Endodermal cell (in vitro differentiated cells): ENCODE results near the gene CCDC43. TPM values are rescaled to one million over a fixed set of nuclear protein-coding genes. Genes with fewer than 3 reads are reported as not detected.

Source experiments
- DNase-seq: peaks from one replicate; pipeline ENCODE4 v3.0.0-alpha.2; 2017
- H3K27ac ChIP-seq: 2 replicates; pipeline ENCODE4 v1.5.1; 2013; ENCODE audit warnings: mild to moderate bottlenecking, low read depth, low read length, moderate library complexity
- H3K27me3 ChIP-seq: 2 replicates; pipeline ENCODE4 v1.6.1; 2013; ENCODE audit warnings: mild to moderate bottlenecking, low read length, moderate library complexity; ENCODE audit not compliant: insufficient read depth, control insufficient read depth, poor library complexity, severe bottlenecking
- H3K36me3 ChIP-seq: 2 replicates; pipeline ENCODE4 v1.7.0; 2013; ENCODE audit warnings: mild to moderate bottlenecking, low read length, moderate library complexity; ENCODE audit not compliant: control insufficient read depth, insufficient read depth
- H3K4me1 ChIP-seq: one replicate; pipeline ENCODE4 v1.7.0; 2013; ENCODE audit warnings: low read length; ENCODE audit not compliant: control insufficient read depth, insufficient read depth
- H3K4me3 ChIP-seq: 2 replicates; pipeline ENCODE4 v1.5.1; 2013; ENCODE audit warnings: mild to moderate bottlenecking, low read length, moderate library complexity
- H3K9ac ChIP-seq: 2 replicates; pipeline ENCODE4 v1.6.1; 2013; ENCODE audit warnings: mild to moderate bottlenecking, low read length, moderate library complexity; ENCODE audit not compliant: poor library complexity, severe bottlenecking; ENCODE audit errors: extremely low read depth
- H3K9me3 ChIP-seq: 2 replicates; pipeline ENCODE4 v1.6.1; 2013; ENCODE audit warnings: mild to moderate bottlenecking, low read length, moderate library complexity; ENCODE audit not compliant: control insufficient read depth
- H3K27ac Mint-ChIP-seq: 2 replicates; pipeline ENCODE4 v1.8.0; 2020; ENCODE audit warnings: mixed read lengths
- H3K27me3 Mint-ChIP-seq: 2 replicates; pipeline ENCODE4 v1.8.0; 2021; ENCODE audit warnings: mild to moderate bottlenecking, mixed read lengths; ENCODE audit not compliant: insufficient read depth
- H3K36me3 Mint-ChIP-seq: 2 replicates; pipeline ENCODE4 v1.8.0; 2020; ENCODE audit warnings: low read depth, mixed read lengths
- H3K4me1 Mint-ChIP-seq: 2 replicates; pipeline ENCODE4 v1.8.0; 2020; ENCODE audit warnings: mixed read lengths
- H3K4me3 Mint-ChIP-seq: 2 replicates; pipeline ENCODE4 v1.8.0; 2020; ENCODE audit warnings: mild to moderate bottlenecking, moderate library complexity, mixed read lengths
- H3K9me3 Mint-ChIP-seq: 2 replicates; pipeline ENCODE4 v1.8.0; 2020; ENCODE audit warnings: mild to moderate bottlenecking, mixed read lengths
- CTCF ChIP-seq: fragments of 200-600 bp; sonication (generic); conservative IDR thresholded peaks from 2 replicates; pipeline ENCODE4 v1.5.0; 2021; ENCODE audit warnings: antibody characterized with exemption, mild to moderate bottlenecking
- WGBS, 2 experiments: methylation state at CpG; one replicate each; pipeline versions ENCODE4 v1.1.5 to v1.1.7; 2013; ENCODE audit warnings: missing lambda C conversion rate in 2 of 2, mixed read lengths in 1 of 2; ENCODE audit not compliant: insufficient coverage in 1 of 2, insufficient read length in 1 of 2; 5-methylcytosine and 5-hydroxymethylcytosine counted together
- total RNA-seq, 2 donors: library from RNA; stranded (reverse); fragmentation: NEBNext Ultra II Directional in 1 of 2; extraction: Animal tissue kit (Norgen Biotek cat#: 25700) in 1 of 2; gene quantifications; 2 replicates in 1 of 2; 3 replicates in 1 of 2; pipeline ENCODE4 v1.2.1, GENCODE V29; 2021

CCDC43 gene
- total RNA-seq, 2 donors from 2014 or later, result 35.7 to 38.1 TPM

DNA sequence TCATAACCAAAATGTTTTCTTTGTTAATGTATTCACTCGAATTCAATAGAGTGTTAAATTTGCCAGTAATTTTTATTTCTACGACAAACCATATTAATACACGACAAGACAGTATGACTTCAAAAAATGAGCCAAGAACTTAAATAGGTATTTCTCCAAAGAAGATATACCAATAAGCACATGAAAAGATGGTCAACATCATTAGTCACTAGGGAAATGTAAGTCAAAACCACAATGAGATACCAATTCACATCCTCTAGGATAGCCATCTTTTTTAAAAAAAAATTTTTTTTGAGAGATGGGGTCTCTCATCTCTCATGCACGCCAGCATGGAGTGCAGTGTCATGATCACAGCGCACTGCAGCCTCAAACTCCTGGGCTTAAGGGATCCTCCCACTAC, 38.3 kb downstream of the CCDC43 start:
- H3K4me3 Mint-ChIP-seq, result no peak overlapping the region
- H3K27me3 ChIP-seq, result peaks cover 44% of the 10 kb centered on the region
- H3K27me3 Mint-ChIP-seq, result peaks cover 65% of the 10 kb centered on the region
- TF ChIP-seq CTCF, result no peak
- no peak overlapping the region for H3K27ac Mint-ChIP-seq
- H3K4me1 ChIP-seq, result no peaks in the 10 kb centered on the region
- H3K36me3 ChIP-seq, result no peaks in the 10 kb centered on the region
- peaks cover 4% of the 10 kb centered on the region for H3K36me3 Mint-ChIP-seq
- no peak overlapping the region for H3K4me3 ChIP-seq
- H3K27ac ChIP-seq, result no peak overlapping the region
- no peaks in the 10 kb centered on the region for H3K4me1 Mint-ChIP-seq
- H3K9me3 Mint-ChIP-seq, result peaks cover 7% of the 10 kb centered on the region
- no peak overlapping the region for H3K9ac ChIP-seq
- H3K9me3 ChIP-seq, result no peaks in the 10 kb centered on the region
- DNase-seq, result no peak
- 65 to 82% methylated on average over 3 to 5 of the region's 5 CpGs for WGBS, 2 experiments

DNA sequence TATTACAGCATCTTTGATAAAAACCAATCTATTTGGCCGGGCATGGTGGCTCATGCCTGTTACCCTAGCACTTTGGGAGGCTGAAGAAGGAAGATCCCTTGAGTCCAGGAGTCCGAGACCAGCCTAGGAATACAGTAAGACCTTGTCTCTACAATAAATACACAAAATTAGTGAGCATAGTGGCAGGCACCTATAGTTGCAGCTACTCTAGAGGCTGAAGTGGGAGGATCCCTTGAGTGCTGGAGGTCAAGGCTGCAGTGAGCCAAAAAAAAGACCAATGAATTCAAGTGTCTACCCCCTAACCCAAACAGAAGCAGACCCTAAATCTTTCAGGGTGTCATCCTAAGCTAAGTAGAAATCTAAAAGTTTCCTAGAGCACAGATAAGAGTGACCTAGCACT, 40.6 kb downstream of the CCDC43 start:
- Mint-ChIP-seq H3K9me3 (no peaks in the 10 kb centered on the region), H3K27ac (no peak overlapping the region), H3K27me3 (peaks cover 43% of the 10 kb centered on the region), H3K4me1 (no peaks in the 10 kb centered on the region), H3K4me3 (no peak overlapping the region), H3K36me3 (no peaks in the 10 kb centered on the region)
- no peak for TF ChIP-seq CTCF
- Histone ChIP-seq H3K36me3 (no peaks in the 10 kb centered on the region), H3K9ac (no peak overlapping the region), H3K4me1 (no peaks in the 10 kb centered on the region), H3K27me3 (peaks cover 21% of the 10 kb centered on the region), H3K4me3 (no peak overlapping the region), H3K27ac (no peak overlapping the region), H3K9me3 (no peaks in the 10 kb centered on the region)
- no peak for DNase-seq
- 89% methylated on average over 2 of the region's 2 CpGs; no CpG with 5 or more reads in 1 of the 2 experiments for WGBS, 2 experiments

DNA sequence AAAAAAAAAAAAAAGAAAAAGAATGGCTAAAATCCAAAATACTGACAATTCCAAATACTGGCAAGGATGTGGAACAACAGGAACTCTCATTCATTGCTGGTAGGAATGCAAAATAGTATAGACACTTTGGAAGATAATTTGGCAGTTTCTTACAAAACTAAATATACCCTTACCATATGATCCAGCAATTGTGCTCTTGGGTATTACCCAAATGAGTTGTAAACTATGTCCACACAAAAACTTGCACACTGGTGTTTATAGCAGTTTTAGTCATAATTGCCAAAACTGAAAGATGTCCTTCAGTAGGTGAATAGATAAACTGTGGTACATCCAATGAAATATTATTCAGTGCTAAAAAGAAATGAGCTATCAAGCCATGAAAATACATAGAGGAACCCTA, 41.8 kb downstream of the CCDC43 start:
- Histone ChIP-seq H3K27me3 (peaks cover 13% of the 10 kb centered on the region), H3K27ac (no peak overlapping the region), H3K4me3 (no peak overlapping the region), H3K9me3 (no peaks in the 10 kb centered on the region), H3K36me3 (no peaks in the 10 kb centered on the region), H3K9ac (no peak overlapping the region), H3K4me1 (no peaks in the 10 kb centered on the region)
- no peaks in the 10 kb centered on the region for H3K36me3 Mint-ChIP-seq
- no peak overlapping the region for H3K4me3 Mint-ChIP-seq
- TF ChIP-seq CTCF, result no peak
- H3K9me3 Mint-ChIP-seq, result no peaks in the 10 kb centered on the region
- DNase-seq, result no peak
- no peak overlapping the region for H3K27ac Mint-ChIP-seq
- no peaks in the 10 kb centered on the region for H3K4me1 Mint-ChIP-seq
- peaks cover 31% of the 10 kb centered on the region for H3K27me3 Mint-ChIP-seq
